MM.1S (cell line): ENCODE results near the gene NPSR1.
A peak's percentile ranks its signal among the peaks of the same experiment; 100 is the strongest.

Experiments
- DNase-seq: peaks from one replicate; pipeline ENCODE4 v3.0.0-alpha.2; 2015
- H2AFZ ChIP-seq: fragments of 300-600 bp; sonication (generic); 2 replicates; pipeline ENCODE4 v1.6.0; 2016; ENCODE audit warnings: antibody characterized with exemption, low read length
- H3F3A ChIP-seq: fragments of 300-600 bp; sonication (generic); 2 replicates; pipeline ENCODE4 v1.6.1; 2016; ENCODE audit warnings: mild to moderate bottlenecking, antibody characterized with exemption, low read length, moderate library complexity, mixed read lengths; ENCODE audit not compliant: insufficient read depth
- H3K27ac ChIP-seq: fragments of 300-600 bp; sonication (generic); 2 replicates; pipeline ENCODE4 v1.5.1; 2016; ENCODE audit warnings: mild to moderate bottlenecking, low read length
- H3K27me3 ChIP-seq: fragments of 300-600 bp; sonication (generic); replicated peaks from 2 replicates; pipeline ENCODE4 v1.6.0; 2016; ENCODE audit warnings: low read length; ENCODE audit not compliant: insufficient read depth
- H3K36me3 ChIP-seq: fragments of 300-600 bp; sonication (generic); replicated peaks from 2 replicates; pipeline ENCODE4 v1.6.1; 2016; ENCODE audit warnings: mild to moderate bottlenecking, low read length, mixed read lengths; ENCODE audit not compliant: insufficient read depth
- H3K4me1 ChIP-seq: fragments of 300-600 bp; sonication (generic); 2 replicates; pipeline ENCODE4 v1.6.1; 2016; ENCODE audit warnings: low read length, mixed read lengths
- H3K4me2 ChIP-seq: fragments of 300-600 bp; sonication (generic); 2 replicates; pipeline ENCODE4 v1.6.0; 2016; ENCODE audit warnings: low read depth, low read length
- H3K4me3 ChIP-seq: fragments of 300-600 bp; sonication (generic); 2 replicates; pipeline ENCODE4 v1.5.1; 2016; ENCODE audit warnings: low read length, mixed read lengths
- H3K79me2 ChIP-seq: fragments of 300-600 bp; sonication (generic); 2 replicates; pipeline ENCODE4 v1.6.1; 2016; ENCODE audit warnings: mixed run types, low read length, mixed read lengths
- H3K9ac ChIP-seq: fragments of 300-600 bp; sonication (generic); 2 replicates; pipeline ENCODE4 v1.6.1; 2016; ENCODE audit warnings: low read length, mixed read lengths
- H3K9me2 ChIP-seq: fragments of 300-600 bp; sonication (generic); replicated peaks from 2 replicates; pipeline ENCODE4 v1.6.1; 2016; ENCODE audit warnings: mild to moderate bottlenecking, low read length, mixed read lengths; ENCODE audit not compliant: insufficient read depth
- H3K9me3 ChIP-seq: fragments of 300-600 bp; sonication (generic); replicated peaks from 2 replicates; pipeline ENCODE4 v1.6.1; 2016; ENCODE audit warnings: mild to moderate bottlenecking, low read length, mixed read lengths; ENCODE audit not compliant: insufficient read depth
- H4K20me1 ChIP-seq: fragments of 300-600 bp; sonication (generic); 2 replicates; pipeline ENCODE4 v1.6.1; 2016; ENCODE audit warnings: mild to moderate bottlenecking, low read length, moderate library complexity, mixed read lengths; ENCODE audit not compliant: insufficient read depth
- CTCF ChIP-seq: fragments of 300-600 bp; sonication (generic); IDR thresholded peaks from 2 replicates; pipeline ENCODE4 v1.5.1; 2016; ENCODE audit warnings: antibody characterized with exemption, low read length, mixed read lengths
- EZH2 ChIP-seq: fragments of 300-600 bp; sonication (generic); optimal IDR thresholded peaks from 2 replicates; pipeline ENCODE3; 2017; ENCODE audit warnings: low read depth, mild to moderate bottlenecking, antibody characterized with exemption, low read length, mixed read lengths
- EZH2phosphoT487 ChIP-seq: fragments of 300-600 bp; sonication (generic); IDR thresholded peaks from 2 replicates; pipeline ENCODE4 v1.6.1; 2018; ENCODE audit warnings: antibody characterized with exemption, low read length

NPSR1 gene

GRCh38 chr7:34823650-34824258 lies 165.7 kb downstream of the NPSR1 start:
- DNase-seq, result peak; percentile 72
- no peak overlapping the region for H2AFZ ChIP-seq
- H3K27me3 ChIP-seq, result no peaks in the 10 kb centered on the region
- no peaks in the 10 kb centered on the region for H4K20me1 ChIP-seq
- H3K27ac ChIP-seq, result no peak overlapping the region
- H3K9me2 ChIP-seq, result no peaks in the 10 kb centered on the region
- H3K9me3 ChIP-seq, result no peaks in the 10 kb centered on the region
- H3K4me1 ChIP-seq, result peaks cover 4% of the 10 kb centered on the region
- H3K79me2 ChIP-seq, result no peaks in the 10 kb centered on the region
- H3K4me2 ChIP-seq, result peak overlapping the region; percentile 21; the same call in 1 of the 2 replicates
- TF ChIP-seq EZH2 (no peak), EZH2phosphoT487 (no peak), CTCF (peak; percentile 77)
- no peaks in the 10 kb centered on the region for H3F3A ChIP-seq
- H3K4me3 ChIP-seq, result no peak overlapping the region
- H3K9ac ChIP-seq, result no peak overlapping the region
- H3K36me3 ChIP-seq, result no peaks in the 10 kb centered on the region

- Histone ChIP-seq H3K36me3 (no peaks in the 10 kb centered on the region), H3K4me3 (no peak overlapping the region), H3K9ac (no peak overlapping the region), H3K4me2 (no peak overlapping the region), H3K27me3 (no peaks in the 10 kb centered on the region), H3K27ac (no peak overlapping the region), H2AFZ (no peak overlapping the region), H3K9me3 (no peaks in the 10 kb centered on the region), H3K9me2 (no peaks in the 10 kb centered on the region), H3K79me2 (no peaks in the 10 kb centered on the region), H3F3A (no peaks in the 10 kb centered on the region), H3K4me1 (peaks cover 4% of the 10 kb centered on the region), H4K20me1 (no peaks in the 10 kb centered on the region)
- TF ChIP-seq CTCF, result no peak
- no peak for DNase-seq
Observed at GRCh38 chr7:34825221-34825620, 167.2 kb downstream of the NPSR1 start.

GRCh38 chr7:34830390-34830789 lies 172.4 kb downstream of the NPSR1 start:
- no peaks in the 10 kb centered on the region for H3K79me2 ChIP-seq
- H3K4me2 ChIP-seq, result no peak overlapping the region
- no peak for TF ChIP-seq EZH2phosphoT487
- TF ChIP-seq CTCF, result no peak
- TF ChIP-seq EZH2, result no peak

More at GRCh38 chr7:34830390-34830789, 172.4 kb downstream of the NPSR1 start:
- Histone ChIP-seq H3K9me2 (no peaks in the 10 kb centered on the region), H3K36me3 (no peaks in the 10 kb centered on the region), H3K9me3 (no peaks in the 10 kb centered on the region), H4K20me1 (no peaks in the 10 kb centered on the region), H3K27ac (no peak overlapping the region), H3F3A (no peaks in the 10 kb centered on the region), H3K4me1 (no peaks in the 10 kb centered on the region), H3K9ac (no peak overlapping the region), H3K4me3 (no peak overlapping the region), H3K27me3 (no peaks in the 10 kb centered on the region), H2AFZ (no peak overlapping the region)
- DNase-seq, result no peak
